GM12873 (cell line): Measurements from ENCODE around the gene MMP25.

Experiments used
- TF ChIP-seq, protein P1 (sequence below): IDR thresholded peaks from 2 replicates; pipeline ENCODE4 v1.5.1; 2012; ENCODE audit warnings: low read depth, mild to moderate bottlenecking, moderate library complexity, low read length, control low read depth; ENCODE audit not compliant: insufficient read depth; ENCODE audit errors: missing control alignments

MMP25 gene

DNA sequence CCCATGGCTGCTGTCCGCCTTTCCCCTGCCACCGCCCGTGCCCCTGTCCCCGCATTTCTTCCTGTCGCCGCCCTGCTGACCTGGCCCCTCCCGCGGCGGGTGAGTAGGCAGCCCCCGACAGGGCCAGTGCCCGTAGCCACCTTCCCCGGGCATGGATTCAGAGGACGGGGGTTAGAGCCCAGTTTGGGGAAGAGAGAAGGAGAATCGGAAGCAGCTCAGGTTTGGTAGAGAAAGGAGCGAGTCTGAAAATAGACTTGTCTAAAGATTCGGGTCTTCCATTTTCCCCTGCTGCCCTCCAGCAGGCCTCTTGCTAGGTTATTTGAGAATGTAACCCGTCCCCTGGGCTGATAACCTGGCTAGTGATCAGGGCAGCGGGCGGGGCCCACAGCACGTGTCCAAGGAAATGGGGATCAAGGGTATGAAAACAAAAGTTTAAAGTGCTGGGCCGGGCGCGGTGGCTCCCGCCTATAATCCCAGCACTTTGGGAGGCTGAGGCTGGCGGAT is 41.5 kb upstream of the MMP25 start:
- TF ChIP-seq, protein P1, sequence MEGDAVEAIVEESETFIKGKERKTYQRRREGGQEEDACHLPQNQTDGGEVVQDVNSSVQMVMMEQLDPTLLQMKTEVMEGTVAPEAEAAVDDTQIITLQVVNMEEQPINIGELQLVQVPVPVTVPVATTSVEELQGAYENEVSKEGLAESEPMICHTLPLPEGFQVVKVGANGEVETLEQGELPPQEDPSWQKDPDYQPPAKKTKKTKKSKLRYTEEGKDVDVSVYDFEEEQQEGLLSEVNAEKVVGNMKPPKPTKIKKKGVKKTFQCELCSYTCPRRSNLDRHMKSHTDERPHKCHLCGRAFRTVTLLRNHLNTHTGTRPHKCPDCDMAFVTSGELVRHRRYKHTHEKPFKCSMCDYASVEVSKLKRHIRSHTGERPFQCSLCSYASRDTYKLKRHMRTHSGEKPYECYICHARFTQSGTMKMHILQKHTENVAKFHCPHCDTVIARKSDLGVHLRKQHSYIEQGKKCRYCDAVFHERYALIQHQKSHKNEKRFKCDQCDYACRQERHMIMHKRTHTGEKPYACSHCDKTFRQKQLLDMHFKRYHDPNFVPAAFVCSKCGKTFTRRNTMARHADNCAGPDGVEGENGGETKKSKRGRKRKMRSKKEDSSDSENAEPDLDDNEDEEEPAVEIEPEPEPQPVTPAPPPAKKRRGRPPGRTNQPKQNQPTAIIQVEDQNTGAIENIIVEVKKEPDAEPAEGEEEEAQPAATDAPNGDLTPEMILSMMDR = no peak

DNA sequence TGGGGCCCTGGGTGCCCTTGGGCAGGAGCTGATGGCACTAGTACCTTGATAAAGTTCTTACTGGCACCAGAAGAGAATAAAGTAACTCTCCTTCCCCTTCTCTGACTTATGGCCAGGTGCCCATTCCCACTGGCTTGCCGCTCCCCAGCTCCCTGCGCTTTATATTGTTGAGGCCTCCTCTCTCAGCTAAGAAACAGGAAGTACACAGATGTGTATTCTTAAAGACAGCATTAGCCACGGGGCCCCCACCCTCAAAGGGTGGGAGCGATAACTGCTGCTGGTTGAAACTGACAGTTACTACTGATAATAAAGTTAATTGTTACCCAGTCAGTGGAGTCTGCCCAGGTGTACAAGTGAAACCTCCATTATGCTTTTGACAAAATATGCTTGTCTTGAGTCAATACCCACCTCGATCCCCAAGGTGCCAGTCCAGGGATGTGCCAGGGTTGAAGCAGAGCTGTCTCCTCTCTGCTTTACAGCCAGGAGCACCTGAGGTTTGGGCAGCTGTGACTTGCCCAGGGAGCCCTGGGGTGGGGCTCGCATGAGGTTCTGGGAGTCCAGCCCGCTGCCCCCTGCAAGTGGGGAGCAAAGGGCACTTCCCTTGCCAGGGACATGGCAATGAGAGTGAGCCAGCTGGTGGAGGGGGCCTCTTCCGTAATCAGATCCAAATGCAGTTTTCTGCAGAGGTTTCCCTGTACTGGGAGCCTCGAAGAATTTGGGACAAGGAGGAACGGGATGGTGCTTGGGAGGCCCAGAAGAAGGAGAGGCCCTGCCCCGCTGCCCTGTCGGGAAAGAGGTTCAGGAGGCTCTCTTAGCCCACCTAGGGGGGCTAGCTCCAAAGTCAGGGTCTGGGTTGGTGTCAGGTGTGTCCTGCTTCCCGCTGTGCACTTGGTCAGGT is 39.1 kb upstream of the MMP25 start:
- TF ChIP-seq, protein P1 = no peak

DNA sequence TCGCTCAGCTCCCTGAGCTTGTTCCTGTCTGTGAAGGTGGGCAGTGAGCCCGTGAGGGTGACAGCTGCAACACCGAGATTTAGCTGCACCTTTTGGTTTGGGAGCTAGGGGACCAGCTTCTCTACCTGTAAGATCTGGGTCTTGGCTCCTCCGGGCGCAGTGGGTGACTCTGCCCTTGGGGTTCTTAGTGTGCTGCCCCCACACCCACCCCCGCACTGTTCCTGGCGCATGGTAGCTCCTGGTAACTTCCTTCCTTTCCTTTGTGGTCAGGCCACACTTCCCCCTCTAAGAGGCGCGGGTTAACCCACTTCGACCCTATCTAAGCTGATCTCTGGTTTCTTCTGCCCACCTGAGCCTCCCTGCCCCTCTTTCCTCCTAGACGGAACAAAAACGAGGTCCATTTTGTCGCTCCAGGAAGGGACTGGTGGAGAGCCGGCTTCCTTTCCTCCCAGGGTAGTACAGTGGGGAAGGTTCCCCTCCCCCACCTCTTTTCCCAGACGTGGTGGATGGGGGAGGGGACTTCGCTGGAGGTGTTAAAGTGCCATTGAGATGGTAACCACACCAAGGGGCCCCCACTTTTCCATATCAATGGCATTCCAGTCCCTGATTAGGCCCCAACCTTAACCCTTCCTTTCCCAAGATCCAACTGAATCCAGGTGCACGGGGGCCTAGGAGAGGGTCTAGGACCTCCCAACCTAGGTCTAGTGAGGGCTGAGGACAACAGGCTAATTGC is 38.2 kb upstream of the MMP25 start:
- TF ChIP-seq, protein P1 = no peak

DNA sequence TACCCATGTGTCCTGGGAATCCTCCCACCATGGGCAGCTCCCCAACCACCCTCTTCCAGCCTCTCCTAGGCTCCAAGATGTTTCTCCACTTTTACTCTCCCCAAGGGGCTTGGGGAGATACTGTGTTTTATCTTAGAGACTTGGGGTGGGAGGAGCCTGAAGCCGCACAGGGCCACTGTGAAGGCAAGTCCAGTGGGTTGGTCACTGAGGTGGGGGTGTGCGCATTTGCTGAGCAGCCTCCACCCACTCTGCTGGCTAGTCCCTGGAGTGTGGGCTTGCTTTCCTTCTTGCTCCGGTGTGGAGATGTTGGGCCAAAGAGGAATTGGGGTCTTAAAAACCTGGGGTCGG is 37.7 kb upstream of the MMP25 start:
- TF ChIP-seq, protein P1 = no peak

DNA sequence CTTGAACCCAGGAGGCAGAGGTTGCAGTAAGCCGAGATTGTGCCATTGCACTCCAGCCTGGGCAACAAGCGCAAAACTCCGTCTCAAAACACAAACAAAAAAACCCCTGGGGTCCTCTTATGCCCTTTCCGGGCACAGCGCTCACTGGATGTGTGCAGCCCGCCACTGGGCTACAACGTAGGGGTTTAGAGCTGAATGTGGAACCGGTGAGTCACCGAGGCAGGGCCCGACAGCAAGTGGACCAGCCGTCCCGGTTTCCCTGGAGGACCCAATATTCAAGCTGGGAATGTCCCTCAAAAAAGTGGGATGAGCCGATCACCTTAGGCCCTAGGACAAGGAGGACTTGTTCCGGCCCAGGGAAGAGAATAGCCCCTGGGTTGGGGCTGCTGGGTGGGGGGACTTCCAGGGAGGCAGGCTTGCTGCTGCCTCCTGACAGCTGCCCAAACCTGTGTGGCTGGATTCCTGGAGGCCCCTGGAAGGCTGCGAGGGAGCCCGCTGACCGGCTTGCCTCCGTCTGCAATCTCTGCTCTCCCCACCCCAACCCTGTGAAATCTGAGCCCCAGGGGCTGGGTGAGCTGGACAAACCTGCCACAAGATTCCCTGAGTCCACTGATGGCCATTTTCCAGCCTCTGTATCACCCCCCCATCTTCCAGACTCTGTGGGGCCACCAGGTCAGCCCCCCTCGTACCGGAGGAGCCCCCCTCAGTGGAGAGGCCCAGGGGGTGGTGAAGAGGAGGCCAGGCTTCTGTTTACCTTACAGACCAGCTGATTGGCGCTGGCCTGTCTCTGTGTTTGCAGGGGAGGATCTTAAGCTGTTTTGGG is 36.6 kb upstream of the MMP25 start:
- TF ChIP-seq, protein P1 = no peak

DNA sequence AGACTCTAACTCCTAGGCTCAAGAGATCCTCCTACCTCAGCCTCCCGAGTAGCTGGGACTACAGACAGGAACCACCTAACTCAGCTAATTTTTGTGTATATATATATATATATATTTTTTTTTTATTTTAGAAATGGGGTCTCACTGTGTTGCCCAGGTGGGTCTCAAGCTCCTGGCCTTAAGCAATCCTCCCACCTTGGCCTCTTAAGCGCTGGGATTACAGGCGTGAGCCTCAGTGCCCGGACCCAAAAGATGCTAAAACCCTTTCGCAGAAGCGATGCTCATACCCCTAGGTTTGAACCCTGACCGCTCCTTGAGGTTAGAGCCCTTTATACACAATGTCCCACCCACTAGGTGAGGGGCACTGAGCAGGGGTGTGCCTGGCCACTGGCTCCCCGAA is 35.9 kb upstream of the MMP25 start:
- TF ChIP-seq, protein P1 = no peak
